ENCODE measurements around the gene TTN.

DNA sequence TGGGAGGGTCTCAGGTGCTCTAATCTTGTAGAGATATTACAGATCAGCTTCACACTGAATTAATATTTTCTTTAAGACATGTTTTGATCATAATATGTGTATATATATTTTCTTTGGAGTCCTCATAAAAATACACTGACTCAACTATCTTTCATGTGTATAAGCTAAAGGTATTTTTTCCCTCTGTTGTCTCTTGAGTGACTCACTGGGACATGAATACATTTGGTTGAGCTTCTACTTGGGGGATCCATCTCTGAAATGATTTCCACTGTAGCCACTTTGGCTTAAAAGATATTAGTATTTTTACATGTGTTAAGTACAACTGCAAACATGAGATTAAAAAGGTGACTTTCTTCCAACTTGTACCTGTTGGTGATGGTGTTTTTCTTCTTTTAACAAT is 140.8 kb downstream of the TTN start:
- TF ChIP-seq CTCF (IDR thresholded peaks at IDR 0.05), result no peak
- TF ChIP-seq POLR2A (IDR thresholded peaks at IDR 0.05), result no peak
